Measurements from ENCODE around the gene RNU4-1. TPM values are rescaled to one million over a fixed set of nuclear protein-coding genes. Genes with fewer than 3 reads are reported as not detected.

Gene RNU4-1
- total and polyA plus RNA-seq, 2 donors (not counting 3 experiments of a cell fraction or from before 2014, with no cell fraction given): under 0.01 to 2,141 TPM

DNA sequence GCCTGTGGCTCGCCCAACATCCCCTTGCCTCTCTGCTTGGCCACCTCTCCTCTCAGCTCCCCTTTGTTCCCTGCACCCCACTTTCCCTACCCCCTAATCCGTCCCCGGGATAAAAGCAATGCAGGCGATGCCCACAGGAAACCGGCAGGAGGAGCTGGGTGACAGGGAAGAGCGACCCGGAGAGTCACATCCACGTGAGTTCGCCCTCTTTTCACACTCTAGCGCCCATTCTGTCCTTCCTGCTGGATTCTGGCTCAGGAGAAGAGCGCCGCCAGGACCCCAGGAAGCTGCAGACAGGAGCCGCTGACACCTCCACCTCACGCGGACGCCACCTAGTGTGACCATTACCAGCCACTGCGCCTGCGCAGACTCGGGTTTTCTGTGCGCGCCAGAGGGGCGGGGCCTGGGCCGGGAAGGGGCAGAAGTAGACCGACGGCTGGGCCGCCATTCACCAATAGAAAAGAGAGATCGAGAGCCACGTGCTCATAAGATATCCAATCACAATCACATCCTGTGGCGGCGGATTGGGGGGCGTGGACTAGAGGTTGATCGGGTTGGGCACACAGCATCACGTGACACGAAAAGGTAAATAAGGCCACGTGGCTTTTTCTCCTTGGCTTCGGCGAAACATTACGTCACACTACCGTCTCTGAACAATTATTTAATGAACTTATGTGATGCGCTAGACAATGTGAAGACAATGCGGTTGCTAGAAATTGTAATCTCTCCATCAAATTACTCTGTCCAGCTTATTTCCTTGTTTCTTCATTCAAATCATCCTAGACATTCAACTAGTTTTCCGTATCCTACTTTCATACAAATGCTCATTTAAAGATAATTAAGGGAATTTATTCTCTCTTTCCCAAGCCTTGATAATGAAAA lies 24.4 kb upstream of the RNU4-1 start:
- peak; percentile 100 for FAIRE-seq
- intact Hi-C loops (cut with micrococcal nuclease) (loop anchor here (1.0 kb wide), 2 partner anchors 15 to 24 kb away; partner anchors contain the start of genes RNU4-1 and SIRT4), dilution Hi-C loops (cut with MboI; ENCODE audit: extremely low pct_ligation_motif_present, low sequenced_read_pairs) (no loop called here)
- no peaks in the 10 kb centered on the region for H3K9me3 ChIP-seq (replicated peaks; ENCODE audit: control insufficient read depth, insufficient read depth, low read length)
- H2AFZ ChIP-seq (ENCODE audit: low read depth, low read length): peak overlapping the region; percentile 85
- H3K79me2 ChIP-seq (ENCODE audit: control insufficient read depth, insufficient read depth, low read length): no peaks in the 10 kb centered on the region
- peaks cover 0 to 6% of the 10 kb centered on the region in 2 experiments for H3K27me3 ChIP-seq (ENCODE audit: control insufficient read depth in 2 of 2, insufficient read depth in 2 of 2, low read length in 2 of 2)
- H3K27ac ChIP-seq (ENCODE audit: insufficient read depth, low read depth, low read length): peak overlapping the region; percentile 61
- H3K36me3 ChIP-seq (ENCODE audit: control insufficient read depth in 2 of 2, extremely low read depth in 1 of 2, insufficient read depth in 2 of 2, low read length in 2 of 2): no peaks in the 10 kb centered on the region
- peak; percentile 100 for DNase-seq (ENCODE audit: low read depth, low spot score)
- BruUV-seq (replicated peaks): no TSS peak
- peak overlapping the region; percentile 73 for H3K9ac ChIP-seq (replicated peaks; ENCODE audit: extremely low read depth, insufficient read depth, low read length)
- ChIA-PET POLR2A (interaction anchor here (1.1 to 2.2 kb wide), 4 partner anchors 15 to 116 kb away, joined by 3 to 14 read pairs (median 6); partner anchors contain the start of genes RNU4-1, RNU4-2, RPLP0 and SIRT4), CTCF (interaction anchor here (0.6 to 7.1 kb wide), 5 partner anchors 10 to 90 kb away, joined by 3 to 72 read pairs (median 3); partner anchors contain the start of genes RNU4-1 and SIRT4)
- no peaks in the 10 kb centered on the region for H4K20me1 ChIP-seq (replicated peaks; ENCODE audit: control insufficient read depth, extremely low read depth, insufficient read depth, low read length)
- no peaks in the 10 kb centered on the region for H3K9me1 ChIP-seq (replicated peaks; ENCODE audit: control insufficient read depth, extremely low read depth, insufficient read depth, low read length)
- peak overlapping the region; percentile 21 to 63 (median 56) for H3K4me3 ChIP-seq (replicated peaks in 1 of 3; ENCODE audit: insufficient read depth in 1 of 3, low read depth in 1 of 3, low read length in 3 of 3)
- peak overlapping the region; percentile 82 for H3K4me2 ChIP-seq (ENCODE audit: insufficient read depth, low read length)
- TF ChIP-seq EZH2 (IDR thresholded peaks at IDR 0.05; ENCODE audit: borderline replicate concordance, low read depth, low read length, severe bottlenecking): no peak
- no peak for TF ChIP-seq MYC (IDR thresholded peaks at IDR 0.05; ENCODE audit: low read depth, low read length)
- TF ChIP-seq, protein P1, sequence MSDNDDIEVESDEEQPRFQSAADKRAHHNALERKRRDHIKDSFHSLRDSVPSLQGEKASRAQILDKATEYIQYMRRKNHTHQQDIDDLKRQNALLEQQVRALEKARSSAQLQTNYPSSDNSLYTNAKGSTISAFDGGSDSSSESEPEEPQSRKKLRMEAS (IDR thresholded peaks at IDR 0.05; ENCODE audit: insufficient read depth, insufficient read length): peak; percentile 100
- peak; percentile 59 for TF ChIP-seq JUN (IDR thresholded peaks at IDR 0.05; ENCODE audit: borderline replicate concordance, insufficient read depth, insufficient read length, low read depth)
- peak; percentile 89 for TF ChIP-seq POLR2A (IDR thresholded peaks at IDR 0.05; ENCODE audit: low read depth, low read length)
- TF ChIP-seq, protein P2, sequence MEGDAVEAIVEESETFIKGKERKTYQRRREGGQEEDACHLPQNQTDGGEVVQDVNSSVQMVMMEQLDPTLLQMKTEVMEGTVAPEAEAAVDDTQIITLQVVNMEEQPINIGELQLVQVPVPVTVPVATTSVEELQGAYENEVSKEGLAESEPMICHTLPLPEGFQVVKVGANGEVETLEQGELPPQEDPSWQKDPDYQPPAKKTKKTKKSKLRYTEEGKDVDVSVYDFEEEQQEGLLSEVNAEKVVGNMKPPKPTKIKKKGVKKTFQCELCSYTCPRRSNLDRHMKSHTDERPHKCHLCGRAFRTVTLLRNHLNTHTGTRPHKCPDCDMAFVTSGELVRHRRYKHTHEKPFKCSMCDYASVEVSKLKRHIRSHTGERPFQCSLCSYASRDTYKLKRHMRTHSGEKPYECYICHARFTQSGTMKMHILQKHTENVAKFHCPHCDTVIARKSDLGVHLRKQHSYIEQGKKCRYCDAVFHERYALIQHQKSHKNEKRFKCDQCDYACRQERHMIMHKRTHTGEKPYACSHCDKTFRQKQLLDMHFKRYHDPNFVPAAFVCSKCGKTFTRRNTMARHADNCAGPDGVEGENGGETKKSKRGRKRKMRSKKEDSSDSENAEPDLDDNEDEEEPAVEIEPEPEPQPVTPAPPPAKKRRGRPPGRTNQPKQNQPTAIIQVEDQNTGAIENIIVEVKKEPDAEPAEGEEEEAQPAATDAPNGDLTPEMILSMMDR (IDR thresholded peaks at IDR 0.05; ENCODE audit: extremely low read depth in 1 of 2, insufficient read depth in 1 of 2, low read depth in 1 of 2, low read length in 2 of 2): peak; percentile 41 to 61
- TF ChIP-seq FOS (IDR thresholded peaks at IDR 0.05; ENCODE audit: borderline replicate concordance, insufficient read depth, low read length): no peak
- TF ChIP-seq GATA2 (IDR thresholded peaks at IDR 0.05; ENCODE audit: insufficient read depth, insufficient read length, low read depth, low read length): no peak
- TF ChIP-seq POLR2AphosphoS5 (IDR thresholded peaks at IDR 0.05; ENCODE audit: insufficient read depth, low read depth, low read length): peak; percentile 82
- H3K4me1 ChIP-seq (ENCODE audit: control insufficient read depth, extremely low read depth, insufficient read depth, low read length): peaks cover 10% of the 10 kb centered on the region
